Activated CD8-positive, alpha-beta memory T cell treated with anti-CD3 and anti-CD28 coated beads, Interleukin-2, amount 10 ng/mL, durations not matched to agents 7 days and 5 days (primary cell): ENCODE measurements around the gene CDC42BPA. TPM values are rescaled to one million over a fixed set of nuclear protein-coding genes. Genes with fewer than 3 reads are reported as not detected.
"Not testable (repeated sequence)": the region's sequence is repeated elsewhere in the genome, so short reads cannot be mapped to it uniquely, and the experiment has no call there.

ENCODE experiments used
- ATAC-seq: fragments of 150-1000 bp; cut with Tn5 transposase; one replicate; pipeline ENCODE4 v1.10.0; 2021; ENCODE audit warnings: moderate library complexity
- CTCF ChIA-PET: fragments of 350-600 bp; sonication (Branson Sonifier 250); formaldehyde crosslinking; loops from one replicate; lab custom pipeline; 2021; ENCODE audit warnings: antibody characterized with exemption; lab: Charles Lee
- DNase-seq: peaks from one replicate; pipeline ENCODE4 v3.0.0-alpha.2; 2020
- H3K27ac Mint-ChIP-seq: one replicate; pipeline ENCODE4 v1.8.0; 2021; ENCODE audit warnings: mild to moderate bottlenecking, mixed read lengths
- H3K27me3 Mint-ChIP-seq: one replicate; pipeline ENCODE4 v1.8.0; 2021; ENCODE audit warnings: mixed read lengths
- H3K36me3 Mint-ChIP-seq: one replicate; pipeline ENCODE4 v1.8.0; 2021; ENCODE audit warnings: mild to moderate bottlenecking, mixed read lengths
- H3K4me1 Mint-ChIP-seq: one replicate; pipeline ENCODE4 v1.8.0; 2021; ENCODE audit warnings: mixed read lengths
- H3K4me3 Mint-ChIP-seq: one replicate; pipeline ENCODE4 v1.8.0; 2021; ENCODE audit warnings: mild to moderate bottlenecking, moderate library complexity, mixed read lengths
- H3K9me3 Mint-ChIP-seq: one replicate; pipeline ENCODE4 v1.8.0; 2022; ENCODE audit warnings: low read depth, mixed read lengths
- total RNA-seq, 2 experiments: library from RNA; stranded (reverse); gene quantifications; one replicate each; pipeline ENCODE4 v1.2.3, GENCODE V29; 2021

The CDC42BPA gene
- total RNA-seq, 2 experiments from 2014 or later, result 1.3 to 2.8 TPM

DNA sequence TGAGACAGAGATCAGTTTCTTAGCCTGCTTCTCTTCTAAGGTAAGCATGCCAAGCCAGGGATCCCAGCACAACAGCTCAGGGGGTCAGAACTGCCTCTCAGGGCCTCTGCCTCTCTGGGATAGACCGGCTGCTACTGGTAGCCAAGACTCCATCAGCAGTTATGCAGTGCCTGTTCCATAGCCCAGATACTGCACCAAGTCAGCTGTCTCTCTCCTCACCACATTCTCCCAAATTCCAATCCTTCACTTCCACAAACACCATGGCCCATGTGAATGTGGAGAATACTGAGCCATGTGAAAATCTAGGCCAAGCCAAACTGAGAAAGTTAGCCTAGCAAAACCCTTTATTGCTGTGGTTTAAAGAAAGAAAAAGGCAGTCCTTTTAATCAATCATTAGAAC is 37.5 kb downstream of the CDC42BPA start:
- Mint-ChIP-seq H3K4me1 (no peaks in the 10 kb centered on the region), H3K9me3 (no peaks in the 10 kb centered on the region), H3K4me3 (no peak overlapping the region), H3K27ac (no peak overlapping the region), H3K36me3 (no peaks in the 10 kb centered on the region), H3K27me3 (no peaks in the 10 kb centered on the region)
- CTCF ChIA-PET, result no interaction called here
- DNase-seq (no peak), ATAC-seq (no peak)

DNA sequence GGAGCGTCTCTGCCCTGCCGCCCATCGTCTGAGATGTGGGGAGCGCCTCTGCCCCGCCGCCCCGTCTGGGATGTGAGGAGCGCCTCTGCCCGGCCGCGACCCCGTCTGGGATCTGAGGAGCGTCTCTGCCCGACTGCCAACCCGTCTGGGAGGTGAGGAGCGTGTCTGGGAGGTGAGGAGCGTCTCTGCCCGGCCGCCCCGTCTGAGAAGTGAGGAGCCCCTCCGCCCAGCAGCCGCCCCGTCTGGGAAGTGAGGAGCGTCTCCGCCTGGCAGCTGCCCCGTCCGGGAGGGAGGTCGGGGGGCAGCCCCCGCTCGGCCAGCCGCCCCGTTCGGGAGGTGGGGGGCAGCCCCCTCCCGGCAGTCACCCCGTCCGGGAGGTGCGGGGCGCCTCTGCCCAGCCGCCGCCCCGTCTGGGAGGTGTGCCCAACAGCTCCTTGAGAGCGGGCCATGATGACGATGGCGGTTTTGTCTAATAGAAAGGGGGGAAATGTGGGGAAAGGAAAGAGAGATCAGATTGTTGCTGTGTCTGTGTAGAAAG is 42.1 kb downstream of the CDC42BPA start:
- H3K9me3 Mint-ChIP-seq, ATAC-seq, CTCF ChIA-PET, H3K27ac Mint-ChIP-seq, H3K27me3 Mint-ChIP-seq, H3K36me3 Mint-ChIP-seq, H3K4me1 Mint-ChIP-seq, DNase-seq, H3K4me3 Mint-ChIP-seq: not testable (repeated sequence)

DNA sequence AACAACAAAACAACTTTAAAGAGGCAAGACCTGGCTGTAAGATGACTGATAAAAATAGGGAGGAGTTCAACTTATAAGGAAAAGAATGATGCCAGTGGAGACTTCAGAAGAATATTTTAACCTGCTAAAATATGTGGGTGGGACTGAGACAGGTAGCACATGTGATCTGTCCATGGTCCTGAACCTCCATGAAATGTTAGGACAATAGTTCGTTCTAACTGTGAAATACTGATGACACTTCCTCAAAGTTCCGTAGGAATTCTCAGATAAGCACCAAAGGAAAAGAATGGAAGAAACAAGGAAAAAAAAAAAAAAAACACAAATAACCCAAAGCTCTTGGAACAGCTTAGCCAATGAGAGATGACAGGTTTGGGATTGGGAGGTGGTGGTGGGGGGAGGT is 44.7 kb downstream of the CDC42BPA start:
- H3K9me3 Mint-ChIP-seq, result peaks cover 3% of the 10 kb centered on the region
- H3K27me3 Mint-ChIP-seq, result peaks cover 10% of the 10 kb centered on the region
- H3K4me3 Mint-ChIP-seq, result no peak overlapping the region
- ATAC-seq (no peak), DNase-seq (no peak)
- CTCF ChIA-PET, result interaction anchor here (0.7 kb wide), 1 partner anchor 106 kb away, joined by 3 read pairs; no protein-coding TSS in a partner anchor
- H3K4me1 Mint-ChIP-seq, result no peaks in the 10 kb centered on the region
- no peaks in the 10 kb centered on the region for H3K36me3 Mint-ChIP-seq
- H3K27ac Mint-ChIP-seq, result no peak overlapping the region

DNA sequence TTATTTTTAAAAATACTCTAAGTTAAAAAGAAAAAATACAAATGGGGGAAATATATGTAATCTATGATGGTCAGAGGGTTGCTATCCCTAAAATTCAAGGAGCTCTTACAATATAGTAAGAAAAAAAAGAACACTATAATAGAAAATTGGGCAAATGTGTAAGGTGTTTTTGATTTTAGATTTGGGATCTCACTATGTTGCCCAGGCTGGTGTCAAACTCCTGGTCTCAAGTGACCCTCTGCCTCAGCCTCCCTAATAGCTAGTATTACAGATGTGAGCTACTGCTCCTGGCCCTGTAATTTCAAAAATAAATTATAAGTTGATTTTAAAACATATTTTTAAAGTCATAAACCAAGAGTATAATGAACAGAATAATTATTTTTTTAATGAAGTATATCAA is 45.9 kb downstream of the CDC42BPA start:
- H3K36me3 Mint-ChIP-seq, result no peaks in the 10 kb centered on the region
- no peak overlapping the region for H3K27ac Mint-ChIP-seq
- no peaks in the 10 kb centered on the region for H3K4me1 Mint-ChIP-seq
- no peak overlapping the region for H3K4me3 Mint-ChIP-seq
- peaks cover 12% of the 10 kb centered on the region for H3K27me3 Mint-ChIP-seq
- CTCF ChIA-PET, result no interaction called here
- no peak for DNase-seq
- peaks cover 3% of the 10 kb centered on the region for H3K9me3 Mint-ChIP-seq
- ATAC-seq, result no peak

DNA sequence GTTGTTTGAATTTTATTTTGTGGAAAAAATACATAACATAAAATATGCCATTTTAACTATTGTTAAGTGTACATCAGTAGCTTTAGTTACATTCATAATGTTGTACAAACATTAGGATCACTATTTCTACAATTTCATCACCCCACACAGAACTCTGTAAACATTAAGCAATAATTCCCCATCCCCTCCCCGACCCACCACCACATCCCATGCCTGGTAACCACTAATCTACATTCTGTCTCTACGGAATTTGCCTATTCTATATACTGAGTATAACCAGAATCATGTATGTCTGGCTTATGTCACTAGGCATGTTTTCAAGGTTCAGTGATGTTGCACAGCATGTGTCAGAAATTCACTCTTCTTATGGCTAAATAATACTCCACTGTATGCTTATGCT is 47.7 kb downstream of the CDC42BPA start:
- Mint-ChIP-seq H3K4me1 (no peaks in the 10 kb centered on the region), H3K4me3 (no peak overlapping the region), H3K27me3 (peaks cover 17% of the 10 kb centered on the region), H3K27ac (no peak overlapping the region), H3K9me3 (peaks cover 3% of the 10 kb centered on the region), H3K36me3 (no peaks in the 10 kb centered on the region)
- DNase-seq (no peak), ATAC-seq (no peak)
- CTCF ChIA-PET, result no interaction called here

DNA sequence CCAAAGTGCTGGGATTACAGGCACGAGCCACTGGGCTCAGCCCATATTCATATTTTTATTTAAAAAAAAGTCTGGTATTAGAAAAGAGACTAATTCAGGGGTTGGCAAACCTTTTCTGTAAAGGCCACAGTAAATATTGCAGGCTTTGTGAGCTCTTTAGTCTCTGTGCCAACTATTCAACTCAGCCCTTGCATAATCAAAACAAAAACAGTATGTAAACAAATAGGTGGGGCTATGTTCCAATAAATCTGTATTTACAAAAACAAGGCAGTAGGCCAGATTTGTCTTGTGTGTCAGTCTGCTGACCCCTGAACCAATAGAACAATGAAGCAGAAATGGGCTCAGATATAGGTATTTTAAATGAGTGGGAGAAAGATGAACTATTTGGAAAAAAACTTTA is 49.3 kb downstream of the CDC42BPA start:
- Mint-ChIP-seq H3K27me3 (peaks cover 26% of the 10 kb centered on the region), H3K4me1 (no peaks in the 10 kb centered on the region), H3K36me3 (no peaks in the 10 kb centered on the region), H3K9me3 (peaks cover 3% of the 10 kb centered on the region), H3K27ac (no peak overlapping the region), H3K4me3 (no peak overlapping the region)
- DNase-seq (no peak), ATAC-seq (no peak)
- CTCF ChIA-PET, result no interaction called here

DNA sequence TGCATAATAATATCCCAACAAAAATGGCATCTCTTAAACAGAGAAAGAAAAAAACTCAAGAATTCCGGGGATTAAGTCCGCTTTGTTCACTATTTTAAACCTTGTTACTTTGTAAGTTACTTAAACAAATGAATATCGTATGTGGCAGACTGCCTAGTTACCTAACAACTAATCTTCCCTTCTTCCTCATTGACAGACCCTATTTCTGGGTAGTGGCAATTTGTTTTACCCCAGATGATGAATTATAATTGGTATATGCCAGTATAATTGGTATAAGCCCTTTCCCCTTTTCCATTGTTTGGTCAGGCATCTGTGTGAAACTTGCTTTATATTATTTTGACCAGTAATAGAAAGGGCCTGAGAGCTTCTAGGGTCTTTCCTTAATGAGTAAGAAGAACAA is 52.4 kb downstream of the CDC42BPA start:
- Mint-ChIP-seq H3K4me3 (no peak overlapping the region), H3K36me3 (no peaks in the 10 kb centered on the region), H3K4me1 (no peaks in the 10 kb centered on the region), H3K9me3 (no peaks in the 10 kb centered on the region), H3K27ac (no peak overlapping the region), H3K27me3 (peaks cover 28% of the 10 kb centered on the region)
- ATAC-seq (no peak), DNase-seq (no peak)
- CTCF ChIA-PET, result no interaction called here

DNA sequence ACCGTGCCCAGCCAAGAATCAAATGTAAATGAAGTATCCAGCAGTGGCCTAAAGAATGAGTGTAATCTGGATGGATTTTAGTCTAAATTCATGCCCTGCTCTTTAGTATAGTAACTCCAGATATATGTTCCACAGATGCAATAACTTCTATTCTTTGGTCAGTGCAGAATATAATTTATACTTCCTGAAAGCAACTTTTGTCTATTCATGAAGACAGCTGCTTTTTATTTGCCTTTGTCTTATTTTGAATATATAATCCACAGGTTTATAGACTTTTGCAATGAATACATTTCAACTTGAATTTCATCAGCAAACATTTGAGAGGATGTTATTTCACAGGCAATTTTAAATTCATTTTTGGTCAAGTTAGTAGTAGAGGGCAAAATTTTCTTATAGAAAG is 54.4 kb downstream of the CDC42BPA start:
- Mint-ChIP-seq H3K9me3 (no peaks in the 10 kb centered on the region), H3K36me3 (no peaks in the 10 kb centered on the region), H3K4me1 (no peaks in the 10 kb centered on the region), H3K4me3 (no peak overlapping the region), H3K27ac (no peak overlapping the region), H3K27me3 (peaks cover 21% of the 10 kb centered on the region)
- no peak for DNase-seq
- CTCF ChIA-PET, result no interaction called here
- no peak for ATAC-seq

DNA sequence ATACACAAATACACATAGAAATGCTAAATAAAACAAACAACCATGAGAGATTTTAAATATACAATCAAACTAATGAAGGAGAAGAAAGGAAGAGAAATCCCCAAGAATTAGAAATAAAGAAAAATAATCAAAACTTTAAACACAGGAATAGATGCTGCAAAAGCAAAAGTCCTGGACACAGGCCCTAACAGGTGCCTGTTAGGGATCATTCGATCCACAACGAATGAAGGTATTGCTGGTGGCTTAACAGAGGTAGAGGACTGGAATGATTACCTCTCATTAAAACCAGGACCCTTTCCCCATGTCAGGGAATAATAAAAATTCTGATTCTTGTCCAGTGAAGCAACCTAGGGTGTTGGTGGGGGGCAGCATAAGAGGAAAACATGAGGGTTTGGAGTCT is 56.8 kb downstream of the CDC42BPA start:
- Mint-ChIP-seq H3K9me3 (no peaks in the 10 kb centered on the region), H3K4me3 (no peak overlapping the region), H3K4me1 (no peaks in the 10 kb centered on the region), H3K36me3 (no peaks in the 10 kb centered on the region), H3K27ac (no peak overlapping the region), H3K27me3 (peaks cover 14% of the 10 kb centered on the region)
- DNase-seq, result no peak
- no peak for ATAC-seq
- CTCF ChIA-PET, result no interaction called here

DNA sequence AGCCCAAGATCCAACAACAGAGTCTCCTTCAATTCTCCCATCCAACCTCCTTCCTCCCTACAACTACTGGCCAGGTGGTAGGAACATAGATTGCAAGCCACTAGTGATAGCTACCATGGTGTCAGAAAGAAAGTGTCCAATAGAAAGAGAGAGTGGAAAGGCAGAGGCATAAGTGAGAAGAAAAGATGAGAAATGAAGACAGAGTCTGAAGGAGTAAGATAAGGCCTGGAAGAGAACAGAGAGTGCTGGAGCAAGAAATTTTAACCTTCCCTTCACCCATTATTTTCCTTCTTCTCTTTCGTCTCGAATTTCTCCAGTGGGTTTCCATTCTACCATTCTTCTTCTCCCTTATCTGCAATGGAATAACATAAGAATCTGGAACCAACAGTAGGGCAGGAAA is 57.9 kb downstream of the CDC42BPA start:
- no peak overlapping the region for H3K4me3 Mint-ChIP-seq
- no peaks in the 10 kb centered on the region for H3K9me3 Mint-ChIP-seq
- no peaks in the 10 kb centered on the region for H3K4me1 Mint-ChIP-seq
- H3K36me3 Mint-ChIP-seq, result no peaks in the 10 kb centered on the region
- ATAC-seq (no peak), DNase-seq (no peak)
- peaks cover 14% of the 10 kb centered on the region for H3K27me3 Mint-ChIP-seq
- CTCF ChIA-PET, result no interaction called here
- no peak overlapping the region for H3K27ac Mint-ChIP-seq

DNA sequence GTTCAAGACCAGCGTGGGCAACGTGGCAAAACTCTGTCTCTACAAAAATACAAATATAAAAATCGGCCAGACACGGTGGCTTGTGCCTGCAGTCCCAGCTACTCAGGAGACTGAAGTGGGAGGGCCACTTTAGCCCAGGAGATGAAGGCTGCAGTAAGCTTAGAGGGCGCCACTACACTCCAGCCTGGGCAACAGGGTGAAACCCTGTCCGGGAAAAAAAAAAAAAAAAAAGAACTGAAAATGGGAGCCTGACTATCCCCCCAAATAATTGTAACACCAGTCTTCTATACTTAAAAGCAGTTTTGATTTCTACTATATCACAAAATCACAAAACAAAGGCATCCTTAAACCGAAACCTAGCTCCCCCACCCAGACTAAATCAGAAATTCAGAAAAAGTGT is 60.3 kb downstream of the CDC42BPA start:
- Mint-ChIP-seq H3K9me3 (no peaks in the 10 kb centered on the region), H3K27me3 (peaks cover 10% of the 10 kb centered on the region), H3K36me3 (no peaks in the 10 kb centered on the region), H3K27ac (no peak overlapping the region), H3K4me1 (no peaks in the 10 kb centered on the region), H3K4me3 (no peak overlapping the region)
- ATAC-seq (no peak), DNase-seq (no peak)
- CTCF ChIA-PET, result no interaction called here

DNA sequence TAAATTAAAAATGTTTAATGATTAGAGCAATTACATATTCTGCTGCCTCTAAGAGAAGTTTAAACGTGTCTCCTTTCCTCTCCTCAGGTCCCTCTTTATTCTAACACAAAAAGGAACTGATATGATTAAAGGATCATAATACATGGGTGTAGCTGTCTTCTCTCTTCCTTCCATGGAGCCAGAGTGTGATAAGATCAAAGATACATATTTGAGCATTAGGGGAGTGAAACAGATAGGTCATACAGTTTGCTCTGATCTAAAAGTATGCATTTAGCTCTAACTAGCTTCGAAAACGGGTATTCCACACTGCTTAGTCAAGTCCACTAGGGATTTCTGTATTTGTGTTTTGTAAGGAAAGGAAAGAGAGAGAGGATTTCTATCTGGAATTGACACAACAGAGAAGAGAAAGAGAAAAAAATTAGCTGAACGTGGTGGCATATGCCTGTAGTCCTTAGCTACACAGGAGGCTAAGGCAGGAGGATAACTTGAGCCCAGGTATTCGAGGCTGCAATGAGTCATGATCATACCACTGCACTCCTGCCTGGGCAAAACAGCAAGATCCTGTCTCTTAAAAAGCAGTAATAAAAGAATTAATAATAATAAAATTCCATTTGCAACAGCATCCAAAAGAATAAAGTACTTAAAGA is 63.1 kb downstream of the CDC42BPA start:
- no peak for ATAC-seq
- no peak overlapping the region for H3K4me3 Mint-ChIP-seq
- CTCF ChIA-PET, result no interaction called here
- H3K4me1 Mint-ChIP-seq, result no peaks in the 10 kb centered on the region
- DNase-seq, result no peak
- H3K9me3 Mint-ChIP-seq, result no peaks in the 10 kb centered on the region
- peaks cover 13% of the 10 kb centered on the region for H3K27me3 Mint-ChIP-seq
- H3K36me3 Mint-ChIP-seq, result no peaks in the 10 kb centered on the region
- no peak overlapping the region for H3K27ac Mint-ChIP-seq

DNA sequence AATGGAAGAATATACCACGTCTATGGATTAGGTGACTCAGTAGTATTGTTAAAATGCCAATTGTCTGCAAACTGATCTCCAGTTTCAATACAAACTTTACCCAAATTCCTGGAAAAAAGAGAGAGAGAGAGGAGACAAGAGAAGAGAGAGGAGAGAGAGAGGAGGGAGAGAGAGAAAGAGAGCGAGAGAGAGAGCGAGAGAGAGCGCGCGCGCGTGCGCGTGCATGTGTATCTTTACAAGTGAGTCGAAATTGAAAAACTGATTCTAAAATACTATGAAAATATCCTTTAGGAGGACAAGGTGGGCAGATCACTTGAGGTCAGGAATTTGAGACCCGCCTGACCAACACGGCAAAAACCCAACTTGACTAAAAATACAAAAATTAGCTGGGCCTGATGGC is 65.2 kb downstream of the CDC42BPA start:
- no peaks in the 10 kb centered on the region for H3K4me1 Mint-ChIP-seq
- DNase-seq, result no peak
- H3K9me3 Mint-ChIP-seq, result no peaks in the 10 kb centered on the region
- H3K27ac Mint-ChIP-seq, result no peak overlapping the region
- no peaks in the 10 kb centered on the region for H3K36me3 Mint-ChIP-seq
- no peak for ATAC-seq
- CTCF ChIA-PET, result no interaction called here
- H3K27me3 Mint-ChIP-seq, result peaks cover 21% of the 10 kb centered on the region
- H3K4me3 Mint-ChIP-seq, result no peak overlapping the region

DNA sequence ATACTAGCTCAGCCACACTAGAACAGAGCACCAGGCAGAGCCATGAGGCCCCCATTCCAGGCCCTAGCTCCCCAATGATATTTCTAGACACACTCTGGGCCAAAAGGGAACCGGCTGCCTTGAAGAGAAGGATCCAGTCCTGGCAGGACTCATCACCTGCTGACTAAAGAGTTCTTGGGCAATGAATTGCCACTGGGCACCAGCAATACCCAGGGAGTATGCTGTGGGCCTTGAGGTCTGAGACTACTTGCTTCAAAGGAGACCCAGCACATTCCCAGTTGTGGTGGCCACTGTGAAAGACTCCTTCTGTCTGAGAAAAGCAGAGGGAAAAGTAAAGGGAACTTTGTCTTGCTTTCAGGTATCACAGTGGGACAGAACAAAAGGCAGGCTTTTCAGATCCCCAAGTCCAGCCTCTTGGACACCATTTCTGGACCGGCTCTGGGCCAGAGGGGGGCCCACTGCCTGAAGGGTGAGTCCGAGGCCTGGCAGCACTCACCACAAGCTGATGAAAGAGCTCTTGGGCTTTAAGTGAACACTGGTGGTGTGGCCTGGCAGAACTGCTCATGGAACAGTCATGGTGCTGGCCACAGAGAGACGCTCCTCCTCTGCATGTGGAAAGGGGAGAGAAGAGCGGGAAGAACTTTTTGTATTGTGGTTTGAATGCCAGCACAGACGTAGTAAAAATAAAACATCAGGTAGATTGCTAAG is 72.5 kb downstream of the CDC42BPA start:
- Mint-ChIP-seq H3K27ac (no peak overlapping the region), H3K4me1 (no peaks in the 10 kb centered on the region), H3K36me3 (no peaks in the 10 kb centered on the region), H3K27me3 (peaks cover 23% of the 10 kb centered on the region), H3K4me3 (no peak overlapping the region), H3K9me3 (no peaks in the 10 kb centered on the region)
- ATAC-seq, result no peak
- CTCF ChIA-PET, result no interaction called here
- DNase-seq, result no peak
